Karpas-422 (cell line): Measurements from ENCODE around the gene MUC5AC. TPM values are rescaled to one million over a fixed set of nuclear protein-coding genes. Genes with fewer than 3 reads are reported as not detected.

Experiments used
- DNase-seq: peaks from one replicate; pipeline ENCODE4 v3.0.0-alpha.2; 2015
- H2AFZ ChIP-seq: fragments of 200-600 bp; sonication (generic); 2 replicates; pipeline ENCODE4 v1.6.1; 2014; ENCODE audit warnings: antibody characterized with exemption, low read length, mixed read lengths
- H3K27ac ChIP-seq: fragments of 200-600 bp; sonication (generic); 2 replicates; pipeline ENCODE4 v1.5.1; 2014; ENCODE audit warnings: mild to moderate bottlenecking, low read length, moderate library complexity
- H3K27me3 ChIP-seq: fragments of 200-600 bp; sonication (generic); 2 replicates; pipeline ENCODE4 v1.6.1; 2014; ENCODE audit warnings: low read length, mixed read lengths
- H3K36me3 ChIP-seq: fragments of 200-600 bp; sonication (generic); 2 replicates; pipeline ENCODE4 v1.6.1; 2014; ENCODE audit warnings: low read length, mixed read lengths; ENCODE audit not compliant: insufficient read depth
- H3K4me1 ChIP-seq: fragments of 200-600 bp; sonication (generic); 2 replicates; pipeline ENCODE4 v1.6.1; 2014; ENCODE audit warnings: mild to moderate bottlenecking, low read length, mixed read lengths
- H3K4me2 ChIP-seq: fragments of 200-600 bp; sonication (generic); 2 replicates; pipeline ENCODE4 v1.6.1; 2014; ENCODE audit warnings: low read length, low read depth, mild to moderate bottlenecking; ENCODE audit not compliant: poor library complexity, severe bottlenecking
- H3K4me3 ChIP-seq: fragments of 200-600 bp; sonication (generic); 2 replicates; pipeline ENCODE4 v1.5.1; 2014; ENCODE audit warnings: mild to moderate bottlenecking, antibody characterized with exemption, low read length, mixed read lengths
- H3K79me2 ChIP-seq: fragments of 200-600 bp; sonication (generic); 2 replicates; pipeline ENCODE4 v1.6.1; 2014; ENCODE audit warnings: mild to moderate bottlenecking, low read length, mixed read lengths
- H3K9ac ChIP-seq: fragments of 200-600 bp; sonication (generic); 2 replicates; pipeline ENCODE4 v1.6.0; 2014; ENCODE audit warnings: low read length
- H3K9me2 ChIP-seq: fragments of 200-600 bp; sonication (generic), shearing (Covaris generic); replicated peaks from 2 replicates; pipeline ENCODE4 v1.6.0; 2014; ENCODE audit warnings: mild to moderate bottlenecking, low read length, moderate library complexity; ENCODE audit not compliant: insufficient read depth
- H3K9me3 ChIP-seq: fragments of 300-700, 200-600 bp; sonication (generic); 2 replicates; pipeline ENCODE4 v1.6.1; 2014; ENCODE audit warnings: low read length, mixed read lengths
- H4K20me1 ChIP-seq: fragments of 200-600 bp; sonication (generic); 2 replicates; pipeline ENCODE4 v1.6.1; 2014; ENCODE audit warnings: mild to moderate bottlenecking, antibody characterized with exemption, low read length, low read depth; ENCODE audit not compliant: insufficient read depth
- total RNA-seq: library from RNA; depleted of rRNA; stranded (reverse); fragments of >200 nt; shearing (Covaris generic); gene quantifications from 2 replicates; pipeline ENCODE4 v1.2.3, GENCODE V29; 2014; ENCODE audit warnings: low replicate concordance

MUC5AC gene
- total RNA-seq, 1 experiment from 2014 or later, result not detected

GRCh38 chr11:1197886-1198560 lies 40.3 kb downstream of the MUC5AC start:
- Histone ChIP-seq H3K79me2 (no peaks in the 10 kb centered on the region), H3K4me1 (no peaks in the 10 kb centered on the region), H3K4me3 (no peak overlapping the region), H3K4me2 (no peak overlapping the region), H3K9ac (no peak overlapping the region), H3K9me3 (no peaks in the 10 kb centered on the region), H3K9me2 (no peaks in the 10 kb centered on the region), H3K27me3 (no peaks in the 10 kb centered on the region), H4K20me1 (no peaks in the 10 kb centered on the region), H3K27ac (no peak overlapping the region), H2AFZ (no peak overlapping the region), H3K36me3 (no peaks in the 10 kb centered on the region)
- DNase-seq, result no peak

GRCh38 chr11:1198561-1199240 lies 40.9 kb downstream of the MUC5AC start:
- H3K4me3 ChIP-seq, result no peak overlapping the region
- DNase-seq, result peak; percentile 44
- H3K27me3 ChIP-seq, result no peaks in the 10 kb centered on the region

GRCh38 chr11:1199241-1199750 lies 41.5 kb downstream of the MUC5AC start:
- H3K27me3 ChIP-seq, result no peaks in the 10 kb centered on the region
- no peaks in the 10 kb centered on the region for H3K9me2 ChIP-seq
- no peak overlapping the region for H3K4me2 ChIP-seq
- no peak overlapping the region for H3K4me3 ChIP-seq
- H4K20me1 ChIP-seq, result 0 out of 2 replicates have a peak, but pooled peaks cover 4% of the 10 kb centered on the region
- no peaks in the 10 kb centered on the region for H3K79me2 ChIP-seq
- H3K9me3 ChIP-seq, result no peaks in the 10 kb centered on the region
- DNase-seq, result no peak
- H3K9ac ChIP-seq, result no peak overlapping the region
- H3K36me3 ChIP-seq, result no peaks in the 10 kb centered on the region
- H3K27ac ChIP-seq, result no peak overlapping the region
- H3K4me1 ChIP-seq, result no peaks in the 10 kb centered on the region
- H2AFZ ChIP-seq, result no peak overlapping the region

More at GRCh38 chr11:1198561-1199240, 40.9 kb downstream of the MUC5AC start:
- Histone ChIP-seq H3K4me1 (no peaks in the 10 kb centered on the region), H3K36me3 (no peaks in the 10 kb centered on the region), H3K4me2 (no peak overlapping the region), H3K79me2 (no peaks in the 10 kb centered on the region), H3K9me2 (no peaks in the 10 kb centered on the region), H3K9ac (no peak overlapping the region), H3K9me3 (no peaks in the 10 kb centered on the region), H4K20me1 (0 out of 2 replicates have a peak, but pooled peaks cover 4% of the 10 kb centered on the region), H2AFZ (no peak overlapping the region), H3K27ac (no peak overlapping the region)

- H3K79me2 ChIP-seq, result no peaks in the 10 kb centered on the region
- H2AFZ ChIP-seq, result no peak overlapping the region
- H3K4me1 ChIP-seq, result no peaks in the 10 kb centered on the region
- no peak overlapping the region for H3K4me3 ChIP-seq
- no peaks in the 10 kb centered on the region for H3K36me3 ChIP-seq
- no peak overlapping the region for H3K9ac ChIP-seq
- no peak for DNase-seq
- no peaks in the 10 kb centered on the region for H3K9me2 ChIP-seq
- H4K20me1 ChIP-seq, result 0 out of 2 replicates have a peak, but pooled peaks cover 4% of the 10 kb centered on the region
- H3K27ac ChIP-seq, result no peak overlapping the region
- no peaks in the 10 kb centered on the region for H3K9me3 ChIP-seq
- no peak overlapping the region for H3K4me2 ChIP-seq
- H3K27me3 ChIP-seq, result no peaks in the 10 kb centered on the region
Measured at GRCh38 chr11:1199751-1200610, 42.2 kb downstream of the MUC5AC start.

GRCh38 chr11:1200611-1201191 lies 42.9 kb downstream of the MUC5AC start:
- Histone ChIP-seq H3K9ac (no peak overlapping the region), H4K20me1 (0 out of 2 replicates have a peak, but pooled peaks cover 4% of the 10 kb centered on the region), H3K27me3 (no peaks in the 10 kb centered on the region), H3K4me1 (no peaks in the 10 kb centered on the region), H3K36me3 (no peaks in the 10 kb centered on the region), H3K9me3 (no peaks in the 10 kb centered on the region), H3K9me2 (no peaks in the 10 kb centered on the region), H3K4me3 (no peak overlapping the region), H3K79me2 (no peaks in the 10 kb centered on the region), H2AFZ (no peak overlapping the region), H3K27ac (no peak overlapping the region), H3K4me2 (no peak overlapping the region)
- DNase-seq, result no peak

- Histone ChIP-seq H3K79me2 (no peaks in the 10 kb centered on the region), H3K36me3 (no peaks in the 10 kb centered on the region), H3K4me1 (no peaks in the 10 kb centered on the region), H3K9ac (no peak overlapping the region), H4K20me1 (0 out of 2 replicates have a peak, but pooled peaks cover 4% of the 10 kb centered on the region), H3K9me3 (no peaks in the 10 kb centered on the region), H3K9me2 (no peaks in the 10 kb centered on the region), H3K27ac (no peak overlapping the region), H3K27me3 (no peaks in the 10 kb centered on the region), H3K4me3 (no peak overlapping the region), H2AFZ (no peak overlapping the region), H3K4me2 (no peak overlapping the region)
- DNase-seq, result no peak
Measured at GRCh38 chr11:1201395-1202153, 43.8 kb downstream of the MUC5AC start.

GRCh38 chr11:1202154-1202775 lies 44.5 kb downstream of the MUC5AC start:
- H3K9ac ChIP-seq, result no peak overlapping the region
- no peaks in the 10 kb centered on the region for H3K27me3 ChIP-seq
- peak; percentile 47 for DNase-seq
- H3K4me2 ChIP-seq, result no peak overlapping the region
- 0 out of 2 replicates have a peak, but pooled peaks cover 4% of the 10 kb centered on the region for H4K20me1 ChIP-seq
- no peaks in the 10 kb centered on the region for H3K9me2 ChIP-seq
- no peak overlapping the region for H3K27ac ChIP-seq
- H2AFZ ChIP-seq, result no peak overlapping the region
- no peaks in the 10 kb centered on the region for H3K79me2 ChIP-seq
- no peaks in the 10 kb centered on the region for H3K36me3 ChIP-seq
- no peaks in the 10 kb centered on the region for H3K9me3 ChIP-seq
- no peaks in the 10 kb centered on the region for H3K4me1 ChIP-seq
- no peak overlapping the region for H3K4me3 ChIP-seq
